OCI-LY3 (cell line): ENCODE data around the gene WFIKKN2.

ENCODE experiments used
- CTCF ChIP-seq: fragments of 200-600, 300-600 bp; sonication (generic); IDR thresholded peaks from 2 replicates; pipeline ENCODE4 v1.5.1; 2014; ENCODE audit warnings: antibody characterized with exemption, low read length, low read depth
- EZH2phosphoT487 ChIP-seq: fragments of 200-600 bp; shearing (Covaris generic); IDR thresholded peaks from 2 replicates; pipeline ENCODE4 v1.6.1; 2018; ENCODE audit warnings: antibody characterized with exemption, mixed run types, low read depth

DNA sequence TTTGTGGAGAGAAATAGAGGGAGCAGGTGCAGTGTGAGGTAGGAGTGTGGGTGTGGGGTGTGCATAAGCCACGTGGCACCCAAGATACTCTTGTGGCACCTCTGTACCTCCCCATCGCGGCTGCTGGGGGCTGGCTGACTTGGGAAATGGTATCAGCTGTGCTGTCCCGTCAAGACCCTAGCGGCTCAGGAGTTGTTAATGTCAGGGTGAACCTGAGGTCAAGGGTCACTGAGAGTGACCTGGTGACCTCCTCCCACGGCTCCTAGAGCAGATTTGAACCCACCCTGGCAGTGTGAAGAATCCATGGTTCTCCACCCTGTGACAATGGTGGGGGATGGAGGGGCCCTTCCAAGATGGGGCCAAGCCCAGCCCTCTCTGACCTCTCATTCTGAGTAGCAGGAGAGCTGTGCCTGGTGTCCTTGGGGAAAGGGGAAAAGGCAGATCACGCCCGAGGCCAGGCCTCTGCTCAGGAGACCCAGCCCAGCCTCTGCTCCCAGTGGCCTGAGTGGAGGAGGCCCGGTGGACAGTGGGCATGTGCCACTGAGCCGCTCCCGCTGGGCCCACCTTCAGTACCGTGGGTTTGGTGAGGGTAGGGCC is 3.0 kb upstream of the WFIKKN2 start:
- no peak for TF ChIP-seq CTCF
- no peak for TF ChIP-seq EZH2phosphoT487
